Measurements from ENCODE around the gene KLF16.

Gene KLF16

DNA sequence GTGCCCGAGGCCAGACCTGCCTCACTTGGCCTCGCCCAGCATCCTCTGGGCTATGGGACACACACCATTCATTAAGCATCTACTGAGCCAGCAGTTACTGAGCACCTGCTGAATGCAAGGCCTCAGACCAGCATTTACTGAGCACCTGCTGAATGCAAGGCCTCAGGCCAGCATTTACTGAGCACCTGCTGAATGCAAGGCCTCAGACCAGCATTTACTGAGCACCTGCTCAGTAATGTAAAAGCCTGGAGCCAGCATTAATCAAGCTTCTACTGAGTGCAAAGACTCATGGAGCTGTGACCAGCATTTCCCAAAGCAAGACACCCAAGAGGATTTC lies 55.0 kb downstream of the KLF16 start:
- DNase-seq (ENCODE audit: low read depth, low spot score) = no peak

GRCh38 chr19:1807695-1808394 lies 55.5 kb downstream of the KLF16 start:
- DNase-seq (ENCODE audit: low read depth, low spot score) = no peak

GRCh38 chr19:1807030-1807694 lies 56.2 kb downstream of the KLF16 start:
- DNase-seq (ENCODE audit: low read depth, low spot score) = no peak

GRCh38 chr19:1806184-1807029 lies 57.0 kb downstream of the KLF16 start:
- no peak for DNase-seq (ENCODE audit: low read depth, low spot score)

GRCh38 chr19:1805401-1806183 lies 57.8 kb downstream of the KLF16 start:
- no peak for DNase-seq (ENCODE audit: low read depth, low spot score)

DNA sequence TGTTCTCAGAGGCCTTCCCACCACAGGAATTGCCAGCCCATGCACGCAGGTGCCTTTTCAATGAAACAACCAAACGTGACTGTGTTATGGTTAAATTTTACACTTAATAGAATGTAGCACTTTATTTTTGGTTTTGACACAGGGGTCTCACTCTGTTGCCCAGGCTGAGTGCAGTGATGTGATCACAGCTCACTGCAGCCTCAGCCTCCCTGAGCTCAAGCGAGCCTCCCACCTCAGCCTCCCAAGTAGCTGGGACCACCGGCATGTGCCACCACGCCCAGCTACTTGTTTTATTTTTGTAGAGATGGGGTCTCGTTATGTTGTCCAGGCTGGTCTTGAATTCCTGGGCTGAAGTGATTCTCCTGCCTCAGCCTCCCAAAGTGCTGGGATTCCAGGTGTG lies 58.5 kb downstream of the KLF16 start:
- DNase-seq (ENCODE audit: low read depth, low spot score) = no peak
